Measurements from ENCODE around the gene ZG16. TPM values are rescaled to one million over a fixed set of nuclear protein-coding genes. Genes with fewer than 3 reads are reported as not detected.

Gene ZG16
- polyA plus RNA-seq, 1 experiment = not detected

- Histone ChIP-seq H3K4me3 (ENCODE audit: low read depth, low read length) (peak overlapping the region; percentile 53), H3K36me3 (ENCODE audit: control insufficient read depth, insufficient read depth, low read length) (peaks cover 10% of the 10 kb centered on the region), H3K27me3 (ENCODE audit: control insufficient read depth, insufficient read depth, low read length) (no peaks in the 10 kb centered on the region)
- POLR2A ChIA-PET = interaction anchor here (1.1 kb wide), 1 partner anchor 16 kb away, joined by 4 read pairs; the partner anchor contains the start of gene MVP
- CTCF ChIA-PET = interaction anchor here (0.6 to 5.4 kb wide), 6 partner anchors 11 to 228 kb away, joined by 3 to 35 read pairs (median 8); partner anchors contain the start of genes KIF22 and PAGR1
- no peak for DNase-seq (ENCODE audit: low read depth)
- no peak for TF ChIP-seq CTCF (IDR thresholded peaks at IDR 0.05; ENCODE audit: insufficient read depth, low read depth, low read length)
These were observed 26.6 kb downstream of the ZG16 start for GRCh38 chr16:29804455-29805231.

- CTCF ChIA-PET = interaction anchor here (0.6 to 5.4 kb wide), 5 partner anchors 11 to 227 kb away, joined by 3 to 35 read pairs (median 11); partner anchors contain the start of genes KIF22 and PAGR1
- H3K36me3 ChIP-seq (ENCODE audit: control insufficient read depth, insufficient read depth, low read length) = peaks cover 17% of the 10 kb centered on the region
These were observed 27.4 kb downstream of the ZG16 start for GRCh38 chr16:29805232-29806098.

GRCh38 chr16:29806099-29806579 is 28.1 kb downstream of the ZG16 start, which contains the start of gene MAZ:
Gene MAZ (plus strand): TSS chr16:29806529. CDS start chr16:29806702, 173 bp downstream.
- TF ChIP-seq CTCF (IDR thresholded peaks at IDR 0.05; ENCODE audit: insufficient read depth, low read depth, low read length) = no peak
- peak within 1 kb of the TSS; percentile 67 for H3K4me3 ChIP-seq (ENCODE audit: low read depth, low read length)
- no peak for DNase-seq (ENCODE audit: low read depth)
- CTCF ChIA-PET = interaction anchor here (2.8 to 3.0 kb wide), 3 partner anchors 10 to 42 kb away, joined by 15 to 30 read pairs (median 15); partner anchors contain the start of genes MVP and PAGR1
- H3K36me3 ChIP-seq (ENCODE audit: control insufficient read depth, insufficient read depth, low read length) = peaks cover 17% of the 10 kb centered on the region
- POLR2A ChIA-PET = no interaction called here
- no peaks in the 10 kb centered on the region for H3K27me3 ChIP-seq (ENCODE audit: control insufficient read depth, insufficient read depth, low read length)

More at GRCh38 chr16:29805232-29806098, 27.4 kb downstream of the ZG16 start:
- Histone ChIP-seq H3K4me3 (ENCODE audit: low read depth, low read length) (peak overlapping the region; percentile 53), H3K27me3 (ENCODE audit: control insufficient read depth, insufficient read depth, low read length) (no peaks in the 10 kb centered on the region)
- DNase-seq (ENCODE audit: low read depth) = peak; percentile 76
- POLR2A ChIA-PET = interaction anchor here (1.1 kb wide), 1 partner anchor 15 kb away, joined by 4 read pairs; the partner anchor contains the start of gene MVP
- no peak for TF ChIP-seq CTCF (IDR thresholded peaks at IDR 0.05; ENCODE audit: insufficient read depth, low read depth, low read length)

GRCh38 chr16:29806641-29807425 is 28.8 kb downstream of the ZG16 start:
- Histone ChIP-seq H3K27me3 (ENCODE audit: control insufficient read depth, insufficient read depth, low read length) (no peaks in the 10 kb centered on the region), H3K36me3 (ENCODE audit: control insufficient read depth, insufficient read depth, low read length) (peaks cover 16% of the 10 kb centered on the region), H3K4me3 (ENCODE audit: low read depth, low read length) (peak overlapping the region; percentile 67)
- no peak for DNase-seq (ENCODE audit: low read depth)
- CTCF ChIA-PET = interaction anchor here (0.6 to 3.0 kb wide), 15 partner anchors 10 to 248 kb away, joined by 3 to 30 read pairs (median 6); partner anchors contain the start of genes ASPHD1, KIF22, MVP and PAGR1
- TF ChIP-seq CTCF (IDR thresholded peaks at IDR 0.05; ENCODE audit: insufficient read depth, low read depth, low read length) = no peak
- POLR2A ChIA-PET = interaction anchor here (0.6 to 1.4 kb wide), 2 partner anchors 9 to 98 kb away, joined by 3 to 4 read pairs; partner anchors contain the start of gene PAGR1

All from BJ (cell line).